NCI-H460 (cell line): ENCODE results near the gene ETAA1. TPM values are rescaled to one million over a fixed set of nuclear protein-coding genes. Genes with fewer than 3 reads are reported as not detected.

Source experiments
- DNase-seq: peaks from one replicate; pipeline ENCODE4 v3.0.0-alpha.2; 2016; ENCODE audit warnings: low read depth; ENCODE audit errors: extremely low read depth
- polyA plus RNA-seq: library from polyadenylated mRNA; depleted of rRNA; stranded (reverse); fragments of >200 nt; gene quantifications from 2 replicates; pipeline ENCODE4 v1.2.3, GENCODE V29; 2014; cell fraction: nucleus; rRNA removed
- total RNA-seq: library from RNA; depleted of rRNA; stranded (reverse); fragments of >200 nt; shearing (Covaris generic); gene quantifications from 2 replicates; pipeline ENCODE4 v1.2.3, GENCODE V29; 2014; rRNA removed

The ETAA1 gene
- total RNA-seq = 21.0 and 21.5 TPM in 2 replicates
- 11.9 and 21.2 TPM in 2 replicates for polyA plus RNA-seq

DNA sequence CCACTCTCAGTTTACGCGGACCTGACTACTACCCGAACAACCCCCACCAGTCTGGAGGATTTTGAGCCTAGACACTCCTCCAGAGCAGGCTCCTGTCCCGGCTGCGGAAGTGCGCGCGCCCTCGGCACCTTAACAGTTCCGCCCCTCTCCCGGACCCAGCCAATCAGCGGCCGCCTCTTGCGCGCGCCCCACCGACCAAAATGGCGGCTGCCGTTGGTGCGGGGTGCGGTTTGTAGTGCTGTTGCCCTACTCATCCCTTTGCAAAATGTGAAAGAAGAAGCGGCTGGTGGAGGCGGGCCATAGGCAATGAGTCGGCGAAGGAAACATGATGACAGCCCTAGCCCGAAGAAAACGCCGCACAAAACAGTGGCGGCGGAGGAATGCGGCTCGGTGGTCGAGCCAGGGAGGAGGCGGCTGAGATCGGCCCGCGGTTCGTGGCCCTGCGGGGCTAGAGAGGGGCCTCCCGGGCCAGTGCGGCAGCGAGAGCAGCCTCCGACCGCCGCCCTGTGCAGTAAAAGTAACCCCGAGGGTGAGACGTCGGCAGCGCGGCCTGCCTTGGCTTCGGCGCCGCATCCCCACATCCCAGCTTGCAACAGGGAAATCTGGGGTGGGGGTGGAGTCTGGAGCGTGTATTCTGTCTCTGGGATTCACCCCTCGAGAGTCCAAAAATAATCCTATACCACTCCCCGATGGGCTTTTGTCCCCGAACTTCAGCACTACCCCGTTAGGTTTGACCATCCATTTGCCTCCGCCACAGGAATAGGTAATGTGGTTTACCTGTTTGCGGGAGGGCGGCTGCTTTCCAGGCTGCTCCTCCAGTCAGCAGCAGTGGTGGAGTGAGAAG is at the start of gene ETAA1:
ETAA1 (plus strand) TSS at position 191 of the 844 bp plus-strand sequence; CDS start at position 307, 116 bp downstream.
- DNase-seq = peak; percentile 87

GRCh38 chr2:67366832-67367412 is 30.2 kb upstream of the ETAA1 start:
- no peak for DNase-seq

- DNase-seq = no peak
Observed at GRCh38 chr2:67374481-67374880, 22.7 kb upstream of the ETAA1 start.

DNA sequence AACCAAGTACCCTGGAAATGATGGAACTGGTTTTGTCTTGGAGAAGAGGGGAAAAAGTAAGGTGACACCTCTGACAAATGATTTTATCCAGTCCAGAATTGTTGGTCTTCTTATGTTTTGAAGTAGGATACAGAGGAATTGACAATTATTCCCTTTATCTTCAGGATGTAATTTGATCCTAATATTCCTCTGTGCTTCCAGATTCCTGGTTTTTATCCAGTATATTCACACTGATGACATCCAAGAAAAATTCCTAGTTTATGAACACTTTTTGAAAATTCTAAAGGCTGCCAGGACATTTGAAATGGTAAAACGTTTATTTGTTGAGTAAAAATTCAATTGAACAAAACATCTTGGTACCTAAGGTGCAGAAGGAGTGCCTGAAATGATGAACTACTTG is 22.2 kb upstream of the ETAA1 start:
- DNase-seq = no peak

DNA sequence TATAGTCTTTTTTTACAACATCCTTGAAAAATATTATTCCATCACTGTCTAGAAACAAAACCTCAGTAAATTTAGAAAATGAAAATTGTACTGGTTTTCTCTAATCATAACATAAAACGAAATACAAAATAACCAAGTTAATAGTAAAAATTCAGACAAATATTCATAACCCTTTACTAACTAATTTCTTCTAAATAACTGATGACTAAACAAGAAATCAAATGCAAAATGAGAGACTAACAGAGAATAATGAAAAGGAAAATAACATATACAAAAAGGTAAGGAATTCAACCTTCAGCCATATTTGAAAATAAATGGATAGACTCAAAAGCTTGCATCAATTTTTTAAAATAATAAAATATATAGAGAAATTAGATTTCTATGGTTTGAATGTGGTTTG is 18.6 kb upstream of the ETAA1 start:
- DNase-seq = no peak

DNA sequence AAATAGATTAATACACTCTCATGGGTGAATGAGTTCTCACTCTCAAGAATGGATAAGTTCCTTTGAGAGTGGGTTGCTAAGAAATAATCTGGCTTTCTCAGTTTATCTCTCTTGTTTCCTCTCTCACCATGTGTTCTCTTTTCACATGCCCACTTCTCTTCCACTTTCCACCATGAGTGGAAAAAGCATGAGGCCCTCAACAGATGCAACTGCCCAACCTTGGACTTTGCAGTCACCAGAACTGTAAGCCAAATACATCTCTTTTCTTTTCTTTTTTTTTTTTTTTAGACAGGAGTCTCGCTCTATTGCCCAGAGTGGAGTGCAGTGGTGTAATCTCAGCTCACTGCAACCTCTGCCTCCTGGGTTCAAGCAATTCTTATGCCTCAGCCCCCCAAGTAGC is 18.1 kb upstream of the ETAA1 start:
- DNase-seq = no peak

- no peak for DNase-seq
Observed at GRCh38 chr2:67384123-67384822, 12.9 kb upstream of the ETAA1 start.

GRCh38 chr2:67388680-67389079 is 8.5 kb upstream of the ETAA1 start:
- DNase-seq = no peak

DNA sequence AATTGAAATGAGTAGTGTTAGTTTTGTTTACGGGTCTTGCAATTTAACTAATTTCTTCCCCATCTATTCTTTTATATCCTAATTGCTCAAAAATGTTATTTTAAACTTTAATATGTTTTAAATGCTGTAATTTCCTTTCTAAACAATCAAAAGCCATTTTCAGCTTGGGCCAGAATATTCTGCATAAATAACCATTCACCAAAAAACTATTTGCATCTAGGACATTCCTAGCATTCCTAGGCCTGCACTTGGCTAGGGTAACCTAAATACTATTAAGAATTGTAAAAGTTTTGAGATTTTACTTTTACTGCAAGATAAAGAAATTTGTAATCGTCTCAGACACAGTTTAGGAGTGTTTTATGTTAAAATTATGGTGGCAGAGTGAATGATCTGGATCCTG is 7.8 kb upstream of the ETAA1 start:
- no peak for DNase-seq

- no peak for DNase-seq
Observed at GRCh38 chr2:67389788-67390187, 7.3 kb upstream of the ETAA1 start.

DNA sequence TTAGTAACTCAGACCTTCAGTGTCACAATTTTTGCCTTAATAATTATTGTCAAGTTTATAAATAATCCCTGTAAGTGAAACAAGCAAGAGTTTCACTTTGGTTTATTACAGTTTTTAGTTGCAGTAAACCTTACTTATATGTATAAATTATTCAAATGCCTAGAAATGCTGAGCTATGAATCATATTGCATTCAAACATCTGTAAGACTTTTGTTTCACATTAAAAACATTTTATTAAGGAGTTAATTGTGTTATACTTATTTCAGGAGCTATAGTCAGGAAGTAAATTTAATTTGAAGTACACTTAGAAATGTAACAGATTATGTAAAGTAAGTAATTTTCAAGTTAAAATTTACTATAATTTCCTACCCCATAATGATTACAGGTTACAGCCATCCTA is 3.9 kb upstream of the ETAA1 start:
- no peak for DNase-seq

GRCh38 chr2:67394734-67395133 is 2.4 kb upstream of the ETAA1 start:
- DNase-seq = no peak

DNA sequence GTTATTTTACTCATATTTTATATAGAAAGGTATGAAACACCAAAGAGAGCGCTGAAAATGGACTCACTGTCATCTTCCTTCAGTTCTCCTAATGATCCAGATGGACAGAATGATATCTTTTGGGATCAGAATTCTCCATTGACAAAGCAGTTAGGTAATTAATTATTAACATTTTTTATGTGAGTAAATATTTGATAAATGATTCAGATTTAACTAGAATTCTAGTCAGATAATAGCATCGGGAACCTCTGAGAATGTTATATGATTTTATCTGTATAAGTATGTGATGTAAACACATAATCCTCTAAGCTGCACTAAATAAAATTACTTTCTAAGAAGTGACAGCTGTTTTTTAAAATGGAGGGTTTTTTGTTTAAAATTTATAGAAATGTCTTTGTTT is 2.0 kb downstream of the ETAA1 start:
- DNase-seq = no peak

- DNase-seq = no peak
Observed at GRCh38 chr2:67399831-67400489, 2.8 kb downstream of the ETAA1 start.

- DNase-seq = no peak
Observed at GRCh38 chr2:67400560-67401485, 3.7 kb downstream of the ETAA1 start.

GRCh38 chr2:67408346-67408745 is 11.2 kb downstream of the ETAA1 start:
- DNase-seq = no peak

- DNase-seq = no peak
Observed at GRCh38 chr2:67412424-67412823, 15.3 kb downstream of the ETAA1 start.

GRCh38 chr2:67414867-67415266 is 17.7 kb downstream of the ETAA1 start:
- DNase-seq = no peak

- no peak for DNase-seq
Observed at GRCh38 chr2:67416136-67416535, 19.0 kb downstream of the ETAA1 start.

GRCh38 chr2:67423489-67423888 is 26.4 kb downstream of the ETAA1 start:
- DNase-seq = no peak
